Esophagus muscularis mucosa (tissue), 4 donors: ENCODE data around the gene CAMK2N1. TPM values are rescaled to one million over a fixed set of nuclear protein-coding genes. Genes with fewer than 3 reads are reported as not detected.

Experiments used
- DNase-seq: peaks from one replicate; pipeline ENCODE4 v3.0.0-alpha.2; 2017; ENCODE audit errors: extremely low spot score
- H3K27ac ChIP-seq, 4 donors: fragments of 200-600 bp; sonication (generic); replicated peaks in 1 of 4; 1 replicate in 3 of 4; 2 replicates in 1 of 4; pipeline ENCODE4 v1.5.1; 2016 to 2019; ENCODE audit warnings: mild to moderate bottlenecking in 1 of 4
- H3K27me3 ChIP-seq, 4 donors: fragments of 200-600 bp; sonication (generic); one replicate each; pipeline versions ENCODE4 v1.5.1 to v1.6.0; 2016 to 2019
- H3K36me3 ChIP-seq, 4 donors: fragments of 200-600 bp; sonication (generic); one replicate each; pipeline ENCODE4 v1.5.1; 2016 to 2019
- H3K4me1 ChIP-seq, 4 donors: fragments of 200-600 bp; sonication (generic); one replicate each; pipeline ENCODE4 v1.5.1; 2016 to 2019
- H3K4me3 ChIP-seq, 4 donors: fragments of 200-600 bp; sonication (generic); 1 replicate in 2 of 4; 2 replicates in 2 of 4; pipeline ENCODE4 v1.5.1; 2016 to 2019; ENCODE audit warnings: mild to moderate bottlenecking in 4 of 4, moderate library complexity in 1 of 4
- H3K9me3 ChIP-seq, 4 donors: fragments of 200-600 bp; sonication (generic); 1 replicate in 3 of 4; 2 replicates in 1 of 4; pipeline ENCODE4 v1.5.1; 2016 to 2019
- EP300 ChIP-seq: sonication (generic); formaldehyde crosslinking; IDR thresholded peaks from one replicate; pipeline ENCODE4 v1.6.1; 2017; ENCODE audit warnings: antibody characterized with exemption
- POLR2A ChIP-seq: fragments of 450-650 bp; IDR thresholded peaks from one replicate; pipeline ENCODE4 v1.6.1; 2017; ENCODE audit warnings: antibody characterized with exemption, moderate library complexity, mild to moderate bottlenecking, low read depth
- POLR2AphosphoS5 ChIP-seq, 2 donors: sonication (generic); formaldehyde crosslinking; IDR thresholded peaks; one replicate each; pipeline ENCODE4 v1.6.1; 2017; ENCODE audit warnings: antibody characterized with exemption in 2 of 2
- WGBS: methylation state at CpG from one replicate; pipeline ENCODE4 v1.1.5; 2018; 5-methylcytosine and 5-hydroxymethylcytosine counted together
- intact Hi-C: fragments of 100-400 bp; cut with DNase I; formaldehyde crosslinking; loops from one replicate; pipeline ENCODE4 v1.15.1; 2023
- total RNA-seq, 4 donors: library from RNA; depleted of rRNA; stranded (reverse); fragments of >200 nt; gene quantifications; one replicate each; pipeline versions ENCODE4 v1.1.0 to v1.2.1, GENCODE V29; 2016
- TF ChIP-seq, protein P1 (sequence below), 3 experiments: fragments of 200-600 bp in 2 of 3; fragments of 450-650 bp in 1 of 3; sonication (generic) in 2 of 3; IDR thresholded peaks; one replicate each; pipeline ENCODE4 v1.5.1; 2017 to 2019; ENCODE audit warnings: antibody characterized with exemption in 3 of 3, mild to moderate bottlenecking in 2 of 3, moderate library complexity in 1 of 3

CAMK2N1 gene
- total RNA-seq, 4 donors from 2014 or later: 22.2 to 31.1 (median 25.6) TPM

DNA sequence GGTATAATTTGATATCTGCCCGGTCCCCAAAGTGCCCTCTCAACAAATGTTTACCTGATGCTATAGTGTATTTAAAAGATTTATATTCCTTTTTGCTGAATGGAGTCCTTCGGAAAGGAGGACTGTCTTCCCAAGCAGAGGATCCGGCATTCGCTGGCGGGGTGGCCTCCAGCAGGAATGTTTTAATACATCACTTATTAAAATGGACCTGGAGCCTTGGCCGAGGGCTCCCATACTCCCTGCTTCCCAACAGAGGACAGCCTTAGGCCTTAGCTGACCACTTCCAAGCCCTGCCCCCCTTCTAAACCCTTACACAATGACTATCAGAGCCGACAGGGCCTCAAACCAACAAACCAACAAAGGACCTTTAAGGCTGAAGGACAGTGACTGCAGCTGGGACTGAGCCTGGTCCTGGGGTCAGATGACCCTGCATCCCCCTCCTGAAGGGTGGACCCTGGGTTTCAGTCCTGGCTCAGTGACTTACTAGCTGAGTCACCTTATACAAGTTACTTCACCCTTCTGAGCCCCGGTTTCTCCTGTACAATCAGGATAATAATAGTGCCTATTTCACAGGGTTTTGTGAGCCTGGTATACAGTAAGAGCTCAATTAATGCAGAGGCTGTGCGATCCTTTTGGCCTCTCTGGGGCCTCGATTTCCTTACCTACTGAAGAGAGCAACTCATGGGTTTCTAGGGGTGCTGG lies 5.6 kb downstream of the CAMK2N1 start:
- H3K36me3 ChIP-seq: no peaks in the 10 kb centered on the region
- intact Hi-C loops: no loop called here
- no peak overlapping the region for H3K27ac ChIP-seq
- H3K9me3 ChIP-seq: no peaks in the 10 kb centered on the region
- TF ChIP-seq POLR2A: no peak
- TF ChIP-seq, protein P1, sequence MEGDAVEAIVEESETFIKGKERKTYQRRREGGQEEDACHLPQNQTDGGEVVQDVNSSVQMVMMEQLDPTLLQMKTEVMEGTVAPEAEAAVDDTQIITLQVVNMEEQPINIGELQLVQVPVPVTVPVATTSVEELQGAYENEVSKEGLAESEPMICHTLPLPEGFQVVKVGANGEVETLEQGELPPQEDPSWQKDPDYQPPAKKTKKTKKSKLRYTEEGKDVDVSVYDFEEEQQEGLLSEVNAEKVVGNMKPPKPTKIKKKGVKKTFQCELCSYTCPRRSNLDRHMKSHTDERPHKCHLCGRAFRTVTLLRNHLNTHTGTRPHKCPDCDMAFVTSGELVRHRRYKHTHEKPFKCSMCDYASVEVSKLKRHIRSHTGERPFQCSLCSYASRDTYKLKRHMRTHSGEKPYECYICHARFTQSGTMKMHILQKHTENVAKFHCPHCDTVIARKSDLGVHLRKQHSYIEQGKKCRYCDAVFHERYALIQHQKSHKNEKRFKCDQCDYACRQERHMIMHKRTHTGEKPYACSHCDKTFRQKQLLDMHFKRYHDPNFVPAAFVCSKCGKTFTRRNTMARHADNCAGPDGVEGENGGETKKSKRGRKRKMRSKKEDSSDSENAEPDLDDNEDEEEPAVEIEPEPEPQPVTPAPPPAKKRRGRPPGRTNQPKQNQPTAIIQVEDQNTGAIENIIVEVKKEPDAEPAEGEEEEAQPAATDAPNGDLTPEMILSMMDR (IDR thresholded peaks at IDR 0.05): no peak
- TF ChIP-seq EP300: no peak
- TF ChIP-seq POLR2AphosphoS5 (IDR thresholded peaks at IDR 0.05): no peak
- peaks cover 22 to 58% (median 57%) of the 10 kb centered on the region in 4 donors for H3K4me1 ChIP-seq
- no peak overlapping the region for H3K4me3 ChIP-seq
- 89% methylated on average over 10 of the region's 10 CpGs for WGBS
- no peak for DNase-seq
- peaks cover 0 to 45% (median 5%) of the 10 kb centered on the region in 4 donors for H3K27me3 ChIP-seq

DNA sequence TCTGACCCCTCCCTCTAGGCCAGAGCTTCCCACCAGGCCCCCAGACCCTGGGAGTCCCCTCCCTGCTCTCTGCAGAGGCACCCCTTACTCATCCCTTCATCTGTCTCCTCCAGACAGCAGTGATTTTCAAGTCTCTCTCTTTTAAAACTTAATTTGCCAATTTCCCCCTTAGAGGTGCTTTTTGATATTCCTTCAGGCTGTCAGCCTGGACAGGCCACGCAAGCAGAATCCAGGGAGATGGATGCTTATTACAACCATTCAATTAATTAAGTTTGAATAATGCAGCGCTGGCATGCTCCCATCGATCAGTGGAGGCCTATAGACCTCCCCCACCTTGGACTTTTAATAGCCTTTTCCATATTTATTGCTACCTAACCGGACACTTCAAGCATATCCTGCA lies 6.2 kb downstream of the CAMK2N1 start:
- no peaks in the 10 kb centered on the region for H3K36me3 ChIP-seq
- WGBS: 92% methylated on average over 4 of the region's 4 CpGs
- no peak overlapping the region for H3K4me3 ChIP-seq
- no peaks in the 10 kb centered on the region for H3K9me3 ChIP-seq
- TF ChIP-seq POLR2A (no peak), EP300 (no peak), POLR2AphosphoS5 (IDR thresholded peaks at IDR 0.05) (no peak)
- TF ChIP-seq, protein P1 (IDR thresholded peaks at IDR 0.05): no peak
- H3K27ac ChIP-seq: no peak overlapping the region
- no peak for DNase-seq
- intact Hi-C loops: no loop called here
- H3K27me3 ChIP-seq: peaks cover 0 to 46% (median 5%) of the 10 kb centered on the region in 4 donors
- peaks cover 19 to 55% (median 53%) of the 10 kb centered on the region in 4 donors for H3K4me1 ChIP-seq

- Histone ChIP-seq H3K36me3 (no peaks in the 10 kb centered on the region), H3K27ac (peak overlapping the region in 1 of 4 donors; percentile 23), H3K4me3 (no peak overlapping the region), H3K27me3 (peaks cover 0 to 42% (median 3%) of the 10 kb centered on the region in 4 donors), H3K4me1 (peaks cover 8 to 41% (median 39%) of the 10 kb centered on the region in 4 donors), H3K9me3 (no peaks in the 10 kb centered on the region)
- 59% methylated on average over 5 of the region's 5 CpGs for WGBS
- no peak for DNase-seq
- intact Hi-C loops: no loop called here
- TF ChIP-seq, protein P1 (IDR thresholded peaks at IDR 0.05): no peak
- TF ChIP-seq POLR2AphosphoS5 (IDR thresholded peaks at IDR 0.05) (no peak), EP300 (no peak), POLR2A (no peak)
Measured at GRCh38 chr1:20478057-20478635, 7.9 kb downstream of the CAMK2N1 start.

DNA sequence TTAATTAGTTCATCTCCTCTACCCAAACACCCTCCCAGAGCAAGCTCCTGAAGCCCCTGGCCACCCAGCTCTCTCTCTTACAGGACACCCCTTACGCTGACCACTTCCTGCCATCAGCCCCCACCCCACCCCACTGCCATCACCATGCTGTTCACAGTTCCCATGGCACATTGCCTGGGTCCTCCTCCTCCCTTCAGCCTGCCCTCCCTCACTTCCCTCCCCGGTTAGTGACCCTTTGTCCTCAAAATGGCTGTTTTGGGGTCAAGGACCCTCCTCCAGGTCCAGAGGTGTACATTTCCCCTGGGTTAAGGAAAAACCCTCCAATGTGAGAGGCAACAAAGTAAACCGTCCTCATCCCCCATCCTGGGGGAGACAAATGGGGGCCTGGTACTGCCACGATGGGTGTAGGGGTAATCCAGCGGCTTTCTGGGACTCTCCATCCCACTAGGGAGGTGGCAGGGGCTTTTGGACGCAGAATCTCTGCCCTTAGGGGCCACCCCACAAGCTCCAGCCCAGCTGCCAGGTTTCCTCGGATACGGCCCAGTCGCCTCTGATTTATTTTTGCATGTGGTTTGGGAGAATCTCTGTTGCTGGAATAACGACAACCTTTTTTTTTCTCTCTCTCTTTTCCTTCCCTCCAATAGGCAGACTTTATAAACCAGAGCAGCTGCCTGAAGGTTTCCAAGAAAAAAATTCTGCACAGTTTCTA lies 8.5 kb downstream of the CAMK2N1 start:
- H3K4me3 ChIP-seq: no peak overlapping the region
- peaks cover 8 to 38% (median 37%) of the 10 kb centered on the region in 4 donors for H3K4me1 ChIP-seq
- no peaks in the 10 kb centered on the region for H3K9me3 ChIP-seq
- no peak for DNase-seq
- H3K36me3 ChIP-seq: no peaks in the 10 kb centered on the region
- peak overlapping the region in 1 of 4 donors; percentile 23 for H3K27ac ChIP-seq
- TF ChIP-seq POLR2A (no peak), EP300 (no peak), POLR2AphosphoS5 (IDR thresholded peaks at IDR 0.05) (no peak)
- TF ChIP-seq, protein P1 (IDR thresholded peaks at IDR 0.05): no peak
- WGBS: 44% methylated on average over 9 of the region's 10 CpGs
- H3K27me3 ChIP-seq: peaks cover 0 to 48% (median 3%) of the 10 kb centered on the region in 4 donors
- intact Hi-C loops: no loop called here
